ENCODE measurements around the gene COASY. TPM values are rescaled to one million over a fixed set of nuclear protein-coding genes. Genes with fewer than 3 reads are reported as not detected.
A peak's percentile ranks its signal among the peaks of the same experiment; 100 is the strongest.

COASY gene
- total RNA-seq, 4 donors from 2014 or later, result 42.1 to 95.4 (median 80.2) TPM

DNA sequence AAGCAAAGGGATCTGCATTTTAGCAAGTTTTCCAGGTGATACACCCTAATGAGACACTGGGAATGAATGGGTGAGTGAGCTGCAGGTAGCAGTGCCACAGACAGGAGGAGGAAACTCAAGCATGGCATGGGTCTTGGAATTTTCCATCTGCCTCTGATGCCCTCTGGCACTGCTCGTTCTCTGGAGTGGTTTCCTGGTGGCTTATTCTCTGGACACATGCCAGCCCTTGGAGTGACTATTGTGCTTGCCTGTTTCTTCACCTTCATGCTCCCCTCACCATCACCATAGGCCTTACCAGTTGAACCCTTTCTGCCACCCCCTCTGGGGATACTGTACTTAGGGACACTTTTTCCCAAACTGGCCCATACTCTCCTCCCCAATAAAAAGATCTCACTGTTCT, 1.6 kb downstream of the COASY start:
- Histone ChIP-seq H3K9me3 (no peaks in the 10 kb centered on the region), H3K4me1 (peaks cover 0 to 44% (median 35%) of the 10 kb centered on the region in 4 donors), H3K27me3 (no peaks in the 10 kb centered on the region), H3K36me3 (peaks cover 0 to 31% (median 0%) of the 10 kb centered on the region in 3 donors), H3K27ac (peak overlapping the region in 2 of 4 donors; percentile 80 to 86), H3K4me3 (peak overlapping the region in 2 of 4 donors; percentile 68 to 86)
- DNase-seq, result no peak
- peak in 1 of 6 experiments; percentile 13 for TF ChIP-seq CTCF (IDR thresholded peaks at IDR 0.05)
- no peak for TF ChIP-seq POLR2A (IDR thresholded peaks at IDR 0.05)

DNA sequence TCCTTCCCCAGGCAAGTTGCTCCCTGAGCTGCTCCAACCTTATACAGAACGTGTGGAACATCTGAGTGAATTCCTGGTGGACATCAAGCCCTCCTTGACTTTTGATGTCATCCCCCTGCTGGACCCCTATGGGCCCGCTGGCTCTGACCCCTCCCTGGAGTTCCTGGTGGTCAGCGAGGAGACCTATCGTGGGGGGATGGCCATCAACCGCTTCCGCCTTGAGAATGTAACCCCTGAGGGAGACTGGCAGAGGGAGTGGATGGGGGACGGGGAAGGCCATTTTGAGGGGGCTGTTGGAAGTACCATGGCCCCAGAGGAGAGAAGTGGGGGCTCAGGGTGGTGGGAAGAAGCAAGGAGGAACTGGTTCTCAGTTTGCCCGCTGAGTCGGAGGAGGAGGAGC, 2.0 kb downstream of the COASY start:
- TF ChIP-seq POLR2A (IDR thresholded peaks at IDR 0.05) (no peak), CTCF (IDR thresholded peaks at IDR 0.05) (no peak)

GRCh38 chr17:42564815-42565522, 3.0 kb downstream of the COASY start:
- Histone ChIP-seq H3K36me3 (peaks cover 0 to 45% (median 0%) of the 10 kb centered on the region in 3 donors), H3K4me3 (no peak overlapping the region), H3K4me1 (peaks cover 0 to 51% (median 35%) of the 10 kb centered on the region in 4 donors), H3K27me3 (no peaks in the 10 kb centered on the region), H3K9me3 (no peaks in the 10 kb centered on the region), H3K27ac (no peak overlapping the region)
- TF ChIP-seq POLR2A (IDR thresholded peaks at IDR 0.05), result no peak
- no peak for TF ChIP-seq CTCF (IDR thresholded peaks at IDR 0.05)
- DNase-seq, result no peak

More for the DNA sequence above, 2.0 kb downstream of the COASY start:
- Histone ChIP-seq H3K27ac (peak overlapping the region in 1 of 4 donors; percentile 80), H3K4me1 (peaks cover 0 to 48% (median 35%) of the 10 kb centered on the region in 4 donors), H3K36me3 (peaks cover 0 to 35% (median 0%) of the 10 kb centered on the region in 3 donors), H3K9me3 (no peaks in the 10 kb centered on the region), H3K4me3 (peak overlapping the region in 1 of 4 donors; percentile 86), H3K27me3 (no peaks in the 10 kb centered on the region)
- no peak for DNase-seq

GRCh38 chr17:42565523-42566214, 3.7 kb downstream of the COASY start:
- no peak for TF ChIP-seq POLR2A (IDR thresholded peaks at IDR 0.05)
- Histone ChIP-seq H3K9me3 (no peaks in the 10 kb centered on the region), H3K4me3 (no peak overlapping the region), H3K27ac (peak overlapping the region in 3 of 4 donors; percentile 97 to 100 (median 97)), H3K27me3 (no peaks in the 10 kb centered on the region), H3K4me1 (peaks cover 0 to 51% (median 35%) of the 10 kb centered on the region in 4 donors), H3K36me3 (peaks cover 0 to 52% (median 0%) of the 10 kb centered on the region in 3 donors)
- no peak for DNase-seq

DNA sequence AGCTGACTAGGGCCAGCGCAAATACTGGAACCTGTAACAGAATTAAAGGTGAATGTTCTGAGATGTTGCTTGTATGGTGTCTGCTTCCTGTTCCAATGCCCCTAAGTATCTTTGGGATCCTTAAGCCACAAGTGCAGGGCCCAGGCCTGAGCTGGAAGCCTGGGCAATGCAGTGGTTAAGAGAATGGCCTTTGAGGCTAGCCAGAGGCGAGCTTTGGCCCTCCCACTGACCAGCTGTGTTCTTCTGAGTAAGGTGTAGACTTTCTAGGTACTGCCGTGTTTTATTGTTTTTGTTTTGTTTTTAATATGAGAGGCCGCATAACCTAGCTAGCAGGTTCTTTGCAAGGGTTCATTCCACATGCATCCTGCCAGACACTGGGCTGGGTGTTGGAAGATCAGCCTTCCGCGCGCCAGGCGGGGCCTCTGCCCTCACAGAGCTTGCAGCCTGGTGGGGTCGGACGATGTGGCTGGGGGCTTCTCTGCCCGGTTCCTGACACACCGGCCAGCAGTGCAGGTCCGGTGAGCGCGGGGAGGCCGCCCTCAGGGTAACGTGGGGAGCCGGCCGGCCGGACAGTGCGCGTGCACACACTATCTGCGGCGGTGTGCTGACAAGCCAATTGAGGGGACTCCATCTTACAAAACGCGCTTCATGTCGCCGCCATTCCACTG, 4.4 kb downstream of the COASY start:
- H3K27ac ChIP-seq, result peak overlapping the region; percentile 96 to 100 (median 97)
- H3K36me3 ChIP-seq, result peaks cover 0 to 59% (median 0%) of the 10 kb centered on the region in 3 donors
- no peaks in the 10 kb centered on the region for H3K9me3 ChIP-seq
- no peak for DNase-seq
- TF ChIP-seq CTCF (IDR thresholded peaks at IDR 0.05) (no peak), POLR2A (IDR thresholded peaks at IDR 0.05) (no peak)
- peak overlapping the region; percentile 77 to 95 (median 90) for H3K4me3 ChIP-seq
- H3K4me1 ChIP-seq, result peaks cover 0 to 48% (median 33%) of the 10 kb centered on the region in 4 donors
- H3K27me3 ChIP-seq, result no peaks in the 10 kb centered on the region
